Calu3 (cell line): Measurements from ENCODE around the gene NAP1L3. TPM values are rescaled to one million over a fixed set of nuclear protein-coding genes. Genes with fewer than 3 reads are reported as not detected.

Experiments used
- BruUV-seq: library from RNA; stranded (reverse); fragments of 400-500 nt; replicated peaks from 2 replicates; lab custom pipeline; 2021; lab: Mats Ljungman, UMichigan
- CTCF ChIA-PET: fragments of 300-600 bp; sonication (Branson Sonifier 250); formaldehyde crosslinking; loops from one replicate; lab custom pipeline; 2022; ENCODE audit warnings: antibody characterized with exemption; lab: Charles Lee
- DNase-seq: peaks from one replicate; pipeline ENCODE4 v3.0.0; 2022
- H3K27ac Mint-ChIP-seq: one replicate; pipeline ENCODE4 v1.8.0; 2022; ENCODE audit warnings: mixed read lengths; ENCODE audit not compliant: unreplicated experiment
- H3K27me3 Mint-ChIP-seq: one replicate; pipeline ENCODE4 v1.8.0; 2022; ENCODE audit warnings: mixed read lengths; ENCODE audit not compliant: unreplicated experiment
- H3K36me3 Mint-ChIP-seq: one replicate; pipeline ENCODE4 v1.8.0; 2022; ENCODE audit warnings: mild to moderate bottlenecking, moderate library complexity, mixed read lengths; ENCODE audit not compliant: insufficient read depth, unreplicated experiment
- H3K4me1 Mint-ChIP-seq: one replicate; pipeline ENCODE4 v1.8.0; 2022; ENCODE audit warnings: mild to moderate bottlenecking, low read depth, mixed read lengths; ENCODE audit not compliant: unreplicated experiment
- H3K4me3 Mint-ChIP-seq: one replicate; pipeline ENCODE4 v1.8.0; 2022; ENCODE audit warnings: mild to moderate bottlenecking, low read depth, moderate library complexity, mixed read lengths; ENCODE audit not compliant: unreplicated experiment
- H3K9me3 Mint-ChIP-seq: one replicate; pipeline ENCODE4 v1.8.0; 2022; ENCODE audit warnings: low read depth, mixed read lengths; ENCODE audit not compliant: unreplicated experiment
- CTCF ChIP-seq: fragments of 200-600 bp; IDR thresholded peaks from one replicate; pipeline ENCODE4 v1.8.0; 2022; ENCODE audit warnings: antibody characterized with exemption; ENCODE audit not compliant: unreplicated experiment
- intact Hi-C: fragments of 100-400 bp; cut with micrococcal nuclease; formaldehyde crosslinking; loops from one replicate; pipeline ENCODE4 v1.10.0; 2022; ENCODE audit not compliant: unreplicated experiment
- total RNA-seq: library from RNA; stranded (reverse); gene quantifications from 2 replicates; pipeline ENCODE4 v1.2.3, GENCODE V29; 2022

The NAP1L3 gene
- total RNA-seq, 1 experiment from 2014 or later: not detected

DNA sequence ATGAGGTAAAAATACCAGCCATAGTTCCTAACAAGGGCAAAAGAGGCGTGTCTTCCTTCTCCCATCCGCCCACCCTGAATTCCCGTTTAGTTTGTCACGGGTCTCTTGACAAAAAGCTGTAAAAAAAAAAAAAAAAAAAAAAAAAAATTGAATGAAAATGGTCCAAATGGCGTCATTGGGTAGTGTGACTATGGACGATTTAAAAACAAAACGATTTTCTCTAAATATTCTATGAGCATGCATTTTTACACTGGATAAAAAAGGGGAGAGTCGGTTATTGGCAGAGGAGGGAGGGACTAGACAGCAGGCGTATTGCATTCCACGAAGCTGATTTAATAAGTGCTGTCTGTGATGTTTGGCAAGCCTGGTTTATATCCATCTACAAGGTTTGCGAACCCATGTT, 492 bp upstream of the NAP1L3 start, which contains the start of gene FAM133A:
Gene FAM133A, plus strand, starts transcription at position 338 of the 403 bp plus-strand sequence. CDS start 35,214 bp downstream, outside the sequence.
- CTCF ChIA-PET: no interaction called here
- H3K27me3 Mint-ChIP-seq: no peaks in the 10 kb centered on the region
- H3K4me3 Mint-ChIP-seq: no peak within 1 kb of the TSS
- H3K36me3 Mint-ChIP-seq: no peaks in the 10 kb centered on the region
- DNase-seq: no peak
- no peak within 1 kb of the TSS for H3K27ac Mint-ChIP-seq
- H3K9me3 Mint-ChIP-seq: peaks cover 2% of the 10 kb centered on the region
- no TSS peak for BruUV-seq
- intact Hi-C loops: no loop called here
- no peaks in the 10 kb centered on the region for H3K4me1 Mint-ChIP-seq
- TF ChIP-seq CTCF: no peak

GRCh38 chrX:93660575-93660974, 12.8 kb downstream of the NAP1L3 start:
- intact Hi-C loops: no loop called here
- H3K27ac Mint-ChIP-seq: no peak overlapping the region
- H3K27me3 Mint-ChIP-seq: no peaks in the 10 kb centered on the region
- no peak overlapping the region for H3K4me3 Mint-ChIP-seq
- DNase-seq: no peak
- no peaks in the 10 kb centered on the region for H3K36me3 Mint-ChIP-seq
- CTCF ChIA-PET: no interaction called here
- peaks cover 9% of the 10 kb centered on the region for H3K9me3 Mint-ChIP-seq
- no TSS peak for BruUV-seq
- TF ChIP-seq CTCF: no peak
- no peaks in the 10 kb centered on the region for H3K4me1 Mint-ChIP-seq

DNA sequence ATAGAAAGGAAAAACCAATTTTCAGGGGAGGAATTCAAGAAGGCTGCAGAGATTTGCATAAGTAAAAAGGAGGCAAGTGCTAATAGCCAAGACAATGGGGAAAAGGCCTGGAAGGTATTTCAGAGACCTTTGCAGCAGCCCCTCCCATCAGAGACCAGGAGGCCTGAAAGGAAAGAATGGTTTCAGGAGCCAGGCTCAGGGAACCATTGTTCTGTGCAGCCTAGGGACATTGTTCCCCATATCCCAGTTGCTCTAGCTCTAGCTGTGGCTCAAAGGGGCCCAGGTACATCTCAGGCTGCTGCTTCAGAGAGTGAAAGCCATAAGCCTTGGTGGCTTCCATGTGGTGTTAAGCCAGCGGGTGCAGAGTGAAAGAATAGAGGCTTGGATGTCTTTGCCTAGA, 24.0 kb downstream of the NAP1L3 start:
- CTCF ChIA-PET: no interaction called here
- Mint-ChIP-seq H3K4me1 (no peaks in the 10 kb centered on the region), H3K27ac (no peak overlapping the region), H3K36me3 (no peaks in the 10 kb centered on the region), H3K4me3 (no peak overlapping the region), H3K9me3 (peaks cover 4% of the 10 kb centered on the region), H3K27me3 (no peaks in the 10 kb centered on the region)
- no TSS peak for BruUV-seq
- intact Hi-C loops: no loop called here
- no peak for TF ChIP-seq CTCF
- DNase-seq: no peak

DNA sequence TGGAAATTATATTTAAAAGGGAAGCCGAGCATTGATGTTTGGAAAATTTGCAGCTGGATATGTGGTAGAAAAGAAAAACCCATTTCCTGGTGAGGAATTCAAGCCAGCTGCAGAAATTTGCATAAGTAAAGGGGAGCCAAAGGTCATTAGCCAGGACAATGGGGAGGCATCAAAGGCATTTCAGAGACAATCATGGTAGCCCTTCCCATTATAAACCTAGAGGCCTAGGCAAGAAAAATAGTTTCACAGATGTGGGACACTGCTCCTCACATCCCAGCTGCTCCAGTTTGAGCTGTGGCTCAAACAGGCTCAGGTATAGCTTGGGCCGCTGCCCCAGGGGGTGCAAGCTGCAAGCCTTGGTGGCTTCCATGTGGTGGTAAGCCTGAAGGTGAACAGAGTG, 35.8 kb downstream of the NAP1L3 start:
- Mint-ChIP-seq H3K4me3 (no peak overlapping the region), H3K9me3 (peaks cover 3% of the 10 kb centered on the region), H3K27me3 (no peaks in the 10 kb centered on the region), H3K27ac (no peak overlapping the region), H3K4me1 (no peaks in the 10 kb centered on the region), H3K36me3 (no peaks in the 10 kb centered on the region)
- DNase-seq: no peak
- BruUV-seq: no TSS peak
- TF ChIP-seq CTCF: no peak
- intact Hi-C loops: no loop called here
- CTCF ChIA-PET: no interaction called here

Other genes starting within 250 kb of the NAP1L3 start
- gene FAM133A, start 628 bp upstream of the NAP1L3 start, total RNA-seq: not detected in 2 replicates